ENCODE measurements around the gene SPDYE3. TPM values are rescaled to one million over a fixed set of nuclear protein-coding genes. Genes with fewer than 3 reads are reported as not detected.

Gene SPDYE3
- total RNA-seq, 1 donor from 2014 or later = not detected

GRCh38 chr7:100370303-100370702 is 62.8 kb downstream of the SPDYE3 start:
- Mint-ChIP-seq H3K4me3 (no peak overlapping the region), H3K27me3 (ENCODE audit: low read depth) (no peaks in the 10 kb centered on the region), H3K27ac (no peak overlapping the region), H3K4me1 (peaks cover 6% of the 10 kb centered on the region), H3K9me3 (no peaks in the 10 kb centered on the region), H3K36me3 (peaks cover 10% of the 10 kb centered on the region)
- TF ChIP-seq, protein P1, sequence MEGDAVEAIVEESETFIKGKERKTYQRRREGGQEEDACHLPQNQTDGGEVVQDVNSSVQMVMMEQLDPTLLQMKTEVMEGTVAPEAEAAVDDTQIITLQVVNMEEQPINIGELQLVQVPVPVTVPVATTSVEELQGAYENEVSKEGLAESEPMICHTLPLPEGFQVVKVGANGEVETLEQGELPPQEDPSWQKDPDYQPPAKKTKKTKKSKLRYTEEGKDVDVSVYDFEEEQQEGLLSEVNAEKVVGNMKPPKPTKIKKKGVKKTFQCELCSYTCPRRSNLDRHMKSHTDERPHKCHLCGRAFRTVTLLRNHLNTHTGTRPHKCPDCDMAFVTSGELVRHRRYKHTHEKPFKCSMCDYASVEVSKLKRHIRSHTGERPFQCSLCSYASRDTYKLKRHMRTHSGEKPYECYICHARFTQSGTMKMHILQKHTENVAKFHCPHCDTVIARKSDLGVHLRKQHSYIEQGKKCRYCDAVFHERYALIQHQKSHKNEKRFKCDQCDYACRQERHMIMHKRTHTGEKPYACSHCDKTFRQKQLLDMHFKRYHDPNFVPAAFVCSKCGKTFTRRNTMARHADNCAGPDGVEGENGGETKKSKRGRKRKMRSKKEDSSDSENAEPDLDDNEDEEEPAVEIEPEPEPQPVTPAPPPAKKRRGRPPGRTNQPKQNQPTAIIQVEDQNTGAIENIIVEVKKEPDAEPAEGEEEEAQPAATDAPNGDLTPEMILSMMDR (IDR thresholded peaks at IDR 0.05; ENCODE audit: unreplicated experiment) = no peak
- no peak for DNase-seq (ENCODE audit: low spot score in 2 of 2, unreplicated experiment in 2 of 2)

DNA sequence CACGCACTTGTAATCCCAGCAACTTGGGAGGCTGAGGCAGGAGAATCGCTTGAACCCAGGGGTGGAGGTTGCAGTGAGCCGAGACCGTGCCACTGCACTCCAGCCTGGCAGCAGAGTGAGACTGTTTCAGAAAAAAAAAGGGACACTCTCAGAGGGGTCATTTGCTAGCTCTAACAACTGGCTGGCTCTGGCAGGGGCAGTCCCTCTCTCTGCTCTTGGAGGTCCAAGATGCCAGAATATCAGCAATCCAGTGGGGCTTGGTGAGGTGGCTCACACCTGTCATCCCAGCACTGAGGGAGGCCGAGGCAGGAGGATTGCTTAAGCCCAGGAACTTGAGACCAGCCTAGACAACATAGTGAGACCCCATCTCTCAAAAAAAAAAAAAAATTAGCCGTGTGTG is 63.2 kb downstream of the SPDYE3 start:
- TF ChIP-seq, protein P1 (IDR thresholded peaks at IDR 0.05; ENCODE audit: unreplicated experiment) = no peak
- Mint-ChIP-seq H3K4me3 (no peak overlapping the region), H3K36me3 (peaks cover 10% of the 10 kb centered on the region), H3K27ac (no peak overlapping the region), H3K9me3 (no peaks in the 10 kb centered on the region), H3K27me3 (ENCODE audit: low read depth) (no peaks in the 10 kb centered on the region), H3K4me1 (peaks cover 8% of the 10 kb centered on the region)
- DNase-seq (ENCODE audit: low spot score in 2 of 2, unreplicated experiment in 2 of 2) = no peak

- TF ChIP-seq, protein P1 (IDR thresholded peaks at IDR 0.05; ENCODE audit: unreplicated experiment) = no peak
- no peak overlapping the region for H3K4me3 Mint-ChIP-seq
- no peaks in the 10 kb centered on the region for H3K9me3 Mint-ChIP-seq
- H3K36me3 Mint-ChIP-seq = peaks cover 6% of the 10 kb centered on the region
- no peak overlapping the region for H3K27ac Mint-ChIP-seq
- H3K27me3 Mint-ChIP-seq (ENCODE audit: low read depth) = no peaks in the 10 kb centered on the region
- DNase-seq (ENCODE audit: low spot score in 2 of 2, unreplicated experiment in 2 of 2) = no peak
- H3K4me1 Mint-ChIP-seq = peaks cover 13% of the 10 kb centered on the region
These were observed 64.2 kb downstream of the SPDYE3 start for GRCh38 chr7:100371561-100372171.

Other genes starting within 250 kb of the SPDYE3 start
- gene ZNF3, start 226.0 kb upstream of the SPDYE3 start, total RNA-seq = 78.6 to 85.9 TPM (median 81.1 TPM) in 3 replicates
- gene COPS6, start 218.7 kb upstream of the SPDYE3 start, total RNA-seq = 96.4 to 103 TPM (median 97.7 TPM) in 3 replicates
- 170 to 172 TPM (median 171 TPM) in 3 replicates for gene MCM7, start 206.3 kb upstream of the SPDYE3 start, total RNA-seq
- 23.5 to 26.8 TPM (median 25.6 TPM) in 3 replicates for gene AP4M1, start 206.1 kb upstream of the SPDYE3 start, total RNA-seq
- 63.7 to 68.8 TPM (median 66.2 TPM) in 3 replicates for gene TAF6, start 188.3 kb upstream of the SPDYE3 start, total RNA-seq
- 26.1 to 27.9 TPM (median 27.4 TPM) in 3 replicates for gene CNPY4, start 188.1 kb upstream of the SPDYE3 start, total RNA-seq
- 2.9 to 3.5 TPM (median 2.9 TPM) in 3 replicates for gene MBLAC1, start 180.7 kb upstream of the SPDYE3 start, total RNA-seq
- 97.2 to 109 TPM (median 105 TPM) in 3 replicates for gene LAMTOR4, start 158.8 kb upstream of the SPDYE3 start, total RNA-seq
- gene TRAPPC14, start 149.0 kb upstream of the SPDYE3 start, total RNA-seq = 22.0 to 23.6 TPM (median 23.3 TPM) in 3 replicates
- gene GAL3ST4, start 139.1 kb upstream of the SPDYE3 start, total RNA-seq = 9.4 to 10.1 TPM (median 9.4 TPM) in 3 replicates
- 49.8 to 50.6 TPM (median 50.0 TPM) in 3 replicates for gene GPC2, start 130.3 kb upstream of the SPDYE3 start, total RNA-seq
- gene STAG3, start 129.8 kb upstream of the SPDYE3 start, total RNA-seq = 0.94 to 1.9 TPM (median 1.4 TPM) in 3 replicates
- not detected in 3 replicates for gene PVRIG, start 87.8 kb upstream of the SPDYE3 start, total RNA-seq
- gene PILRB, start 50.4 kb downstream of the SPDYE3 start, total RNA-seq = 52.8 to 56.3 TPM (median 54.5 TPM) in 3 replicates
- 6.1 to 7.3 TPM (median 6.7 TPM) in 3 replicates for gene PILRA, start 65.8 kb downstream of the SPDYE3 start, total RNA-seq
- 3.4 to 6.1 TPM (median 4.3 TPM) in 3 replicates for gene ZCWPW1, start 121.0 kb downstream of the SPDYE3 start, total RNA-seq
- gene MEPCE, start 122.1 kb downstream of the SPDYE3 start, total RNA-seq = 34.7 to 38.5 TPM (median 38.4 TPM) in 3 replicates
- gene PPP1R35, start 128.8 kb downstream of the SPDYE3 start, total RNA-seq = 25.7 to 29.3 TPM (median 26.6 TPM) in 3 replicates
- gene SPACDR, start 156.6 kb downstream of the SPDYE3 start, total RNA-seq = 2.0 to 3.6 TPM (median 3.3 TPM) in 3 replicates
- 50.5 to 52.7 TPM (median 52.4 TPM) in 3 replicates for gene TSC22D4, start 171.5 kb downstream of the SPDYE3 start, total RNA-seq
- gene NYAP1, start 176.2 kb downstream of the SPDYE3 start, total RNA-seq = 8.2 to 8.5 TPM (median 8.4 TPM) in 3 replicates
- 7.7 to 9.1 TPM (median 8.3 TPM) in 3 replicates for gene AGFG2, start 231.5 kb downstream of the SPDYE3 start, total RNA-seq

Data from mesothelial cell of epicardium (in vitro differentiated cells).